Epithelial cell of esophagus (primary cell): Measurements from ENCODE around the gene SPATA6.
"Not testable (repeated sequence)": the region's sequence is repeated elsewhere in the genome, so short reads cannot be mapped to it uniquely, and the experiment has no call there.

Source experiments
- DNase-seq: peaks from one replicate; pipeline ENCODE4 v3.0.0; 2010; ENCODE audit warnings: low read depth
- H3K4me3 ChIP-seq: 2 replicates; pipeline ENCODE4 v1.5.1; 2011; ENCODE audit warnings: mild to moderate bottlenecking, low read length, control low read depth
- TF ChIP-seq, protein P1 (sequence below): IDR thresholded peaks from 2 replicates; pipeline ENCODE4 v1.5.1; 2011; ENCODE audit warnings: low read depth, mild to moderate bottlenecking, low read length, control low read depth, inconsistent platforms; ENCODE audit not compliant: insufficient read depth; ENCODE audit errors: missing control alignments

Gene SPATA6

DNA sequence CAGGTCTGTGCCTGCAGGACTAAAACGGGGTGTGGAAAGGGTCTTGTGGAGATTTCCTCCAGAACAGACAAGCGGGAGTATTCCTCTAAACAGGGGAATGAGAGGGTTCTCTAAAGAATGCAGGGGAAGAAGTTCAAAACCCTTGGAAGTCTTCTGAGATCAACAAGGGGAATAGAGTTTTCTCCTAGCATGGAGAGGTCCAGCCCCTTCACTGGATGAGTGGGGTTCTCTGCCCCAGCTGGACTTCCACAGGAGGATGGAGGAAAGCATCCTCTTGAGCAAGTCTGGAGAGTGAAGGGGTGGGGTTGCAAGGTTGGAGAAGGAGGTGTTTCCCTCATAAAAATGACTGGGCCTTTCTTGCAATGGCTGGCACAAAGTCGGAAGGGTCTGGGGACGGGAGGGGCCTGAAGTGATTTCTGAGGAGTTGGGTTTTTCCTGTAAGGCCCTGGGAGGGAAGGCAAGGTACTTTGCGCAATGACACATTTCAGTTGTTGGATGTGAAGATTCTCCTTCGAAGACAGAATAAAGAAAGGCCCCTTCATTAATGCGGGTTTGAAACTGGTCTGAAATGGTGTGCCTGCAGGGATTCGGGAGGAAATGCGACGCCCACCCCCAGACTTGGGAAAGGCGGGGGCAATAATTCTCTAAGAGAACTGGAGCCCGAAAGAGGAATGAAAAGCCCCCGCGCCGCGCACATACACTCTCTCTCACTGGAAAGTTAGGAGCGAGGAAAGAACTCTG, 884 bp downstream of the SPATA6 start:
- peak overlapping the region; percentile 50 for H3K4me3 ChIP-seq
- DNase-seq, result no peak
- TF ChIP-seq, protein P1, sequence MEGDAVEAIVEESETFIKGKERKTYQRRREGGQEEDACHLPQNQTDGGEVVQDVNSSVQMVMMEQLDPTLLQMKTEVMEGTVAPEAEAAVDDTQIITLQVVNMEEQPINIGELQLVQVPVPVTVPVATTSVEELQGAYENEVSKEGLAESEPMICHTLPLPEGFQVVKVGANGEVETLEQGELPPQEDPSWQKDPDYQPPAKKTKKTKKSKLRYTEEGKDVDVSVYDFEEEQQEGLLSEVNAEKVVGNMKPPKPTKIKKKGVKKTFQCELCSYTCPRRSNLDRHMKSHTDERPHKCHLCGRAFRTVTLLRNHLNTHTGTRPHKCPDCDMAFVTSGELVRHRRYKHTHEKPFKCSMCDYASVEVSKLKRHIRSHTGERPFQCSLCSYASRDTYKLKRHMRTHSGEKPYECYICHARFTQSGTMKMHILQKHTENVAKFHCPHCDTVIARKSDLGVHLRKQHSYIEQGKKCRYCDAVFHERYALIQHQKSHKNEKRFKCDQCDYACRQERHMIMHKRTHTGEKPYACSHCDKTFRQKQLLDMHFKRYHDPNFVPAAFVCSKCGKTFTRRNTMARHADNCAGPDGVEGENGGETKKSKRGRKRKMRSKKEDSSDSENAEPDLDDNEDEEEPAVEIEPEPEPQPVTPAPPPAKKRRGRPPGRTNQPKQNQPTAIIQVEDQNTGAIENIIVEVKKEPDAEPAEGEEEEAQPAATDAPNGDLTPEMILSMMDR, result no peak

DNA sequence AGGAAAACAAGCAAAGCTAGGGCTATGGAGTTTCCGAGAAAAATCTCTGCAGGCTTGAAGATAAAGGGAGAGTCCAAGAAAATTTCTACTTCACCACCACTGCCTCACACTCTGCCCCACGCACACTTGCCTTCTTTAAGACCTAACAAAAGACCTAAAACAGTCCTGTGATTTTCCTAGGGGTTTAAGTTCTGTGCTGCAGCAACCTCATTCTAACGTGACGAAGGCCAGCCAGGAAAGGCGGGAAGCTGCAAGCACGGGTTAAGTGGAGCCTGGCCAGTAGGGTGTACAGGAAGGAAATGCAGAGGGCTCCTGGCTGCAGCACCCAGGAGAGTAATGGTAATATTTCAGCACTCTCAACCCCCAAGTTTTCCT, 1.5 kb downstream of the SPATA6 start:
- DNase-seq, result peak; percentile 11
- H3K4me3 ChIP-seq, result no peak overlapping the region
- TF ChIP-seq, protein P1, result no peak

DNA sequence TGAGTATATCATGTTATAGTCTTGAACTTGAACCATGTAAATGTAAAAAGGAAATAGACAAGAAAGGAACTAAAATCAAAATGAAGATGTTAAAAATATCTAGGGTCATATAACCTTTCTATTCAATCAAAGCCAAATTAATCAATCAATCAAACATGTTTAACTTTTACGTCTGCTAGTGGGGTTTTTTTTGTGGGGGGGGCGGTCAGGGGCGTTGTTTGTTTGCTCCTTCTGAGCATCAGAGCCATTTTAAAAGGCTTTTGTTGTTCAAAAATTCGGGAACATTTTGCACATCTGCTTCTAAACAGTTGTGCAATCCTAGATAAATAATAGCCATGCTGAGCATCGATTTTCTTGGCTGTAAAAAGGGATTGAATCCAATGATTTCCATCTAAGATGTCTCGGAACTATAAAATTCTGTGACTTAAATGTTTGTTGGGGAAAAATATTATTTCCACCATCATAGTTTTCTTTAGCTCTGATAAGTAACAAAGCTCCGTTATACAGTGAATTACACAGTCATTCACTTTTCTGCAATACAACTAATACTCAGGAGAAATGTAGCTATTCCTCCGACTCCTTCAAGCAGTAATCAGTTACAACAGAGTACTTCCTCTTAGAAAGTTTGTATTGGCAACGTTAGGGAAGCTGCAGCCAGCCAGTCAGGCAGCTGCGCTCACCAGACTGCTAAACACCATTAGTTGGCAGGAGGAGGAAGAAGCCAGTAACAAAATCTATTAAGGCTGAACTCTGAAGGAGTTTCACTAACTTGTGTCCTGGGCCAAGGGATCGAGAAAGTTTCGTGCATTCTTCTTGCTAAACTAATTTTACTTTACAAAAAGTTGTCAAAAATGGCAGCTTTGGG, 2.2 kb downstream of the SPATA6 start:
- DNase-seq, result peak; percentile 45
- no peak overlapping the region for H3K4me3 ChIP-seq
- TF ChIP-seq, protein P1, result no peak

DNA sequence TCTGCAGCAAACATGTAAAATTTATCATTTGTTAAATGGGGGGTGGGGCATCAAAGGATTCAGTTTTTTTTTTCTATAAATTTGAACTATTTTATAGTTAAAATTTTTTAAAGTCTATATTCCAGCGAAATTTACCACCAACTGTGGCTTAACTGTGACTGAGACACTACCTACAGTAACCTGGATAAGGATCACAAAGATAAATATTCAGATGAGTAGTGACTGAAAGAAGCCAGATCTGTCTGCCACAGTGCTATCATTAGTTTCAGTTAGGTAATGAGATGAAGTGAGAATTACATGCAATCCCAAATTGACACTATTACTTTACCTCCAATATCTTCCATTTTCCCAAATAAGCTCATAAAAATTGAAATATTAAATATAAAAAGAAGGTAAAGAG, 5.4 kb downstream of the SPATA6 start:
- DNase-seq, result no peak
- TF ChIP-seq, protein P1, result no peak
- no peak overlapping the region for H3K4me3 ChIP-seq

DNA sequence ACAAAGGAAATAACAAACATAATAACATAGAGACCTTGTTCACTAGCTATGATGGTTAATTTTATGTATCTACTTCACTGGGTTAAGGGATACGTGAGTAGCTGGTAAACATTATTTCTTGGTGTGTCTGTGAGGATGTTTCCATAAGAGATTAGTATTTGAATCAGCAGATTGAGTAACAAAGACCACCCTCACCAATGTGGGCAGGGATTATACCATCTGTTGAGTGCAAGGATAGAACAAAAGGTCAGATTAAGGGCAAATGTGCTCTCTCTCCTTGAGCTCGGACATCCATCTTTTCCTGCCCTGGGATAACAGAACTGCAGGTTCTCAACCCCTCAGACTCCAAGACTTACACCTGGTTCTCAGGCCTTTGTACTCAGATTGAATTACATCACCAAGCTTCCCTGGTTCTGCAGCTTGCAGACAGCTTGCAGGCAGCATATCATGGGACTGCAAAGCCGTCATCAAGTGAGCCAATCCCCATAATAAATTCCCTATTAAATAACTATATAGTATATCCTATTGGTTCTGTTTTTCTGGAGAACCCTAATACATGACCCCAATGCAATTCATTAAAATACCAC, 9.2 kb downstream of the SPATA6 start:
- DNase-seq, result no peak
- TF ChIP-seq, protein P1, result no peak
- H3K4me3 ChIP-seq, result no peak overlapping the region

DNA sequence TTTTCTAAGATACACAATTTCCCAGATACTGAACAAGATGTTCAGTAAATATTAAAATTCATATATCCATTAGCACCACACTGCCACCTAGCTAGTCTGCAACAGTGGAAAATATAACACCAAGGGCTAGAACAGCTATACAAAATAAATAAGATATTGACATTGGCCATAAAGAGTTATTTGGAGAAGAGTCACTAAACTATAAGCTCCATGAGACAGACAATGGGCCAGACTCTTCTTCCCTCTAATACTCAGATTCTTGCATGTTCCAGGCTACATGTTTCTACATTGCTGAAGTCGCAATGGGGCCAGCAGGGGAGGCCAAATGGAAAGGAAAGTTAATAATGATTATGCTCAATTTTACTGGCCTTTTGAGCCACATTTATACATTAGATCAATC, 21.5 kb downstream of the SPATA6 start:
- DNase-seq, result no peak
- no peak overlapping the region for H3K4me3 ChIP-seq
- TF ChIP-seq, protein P1, result peak; percentile 35

DNA sequence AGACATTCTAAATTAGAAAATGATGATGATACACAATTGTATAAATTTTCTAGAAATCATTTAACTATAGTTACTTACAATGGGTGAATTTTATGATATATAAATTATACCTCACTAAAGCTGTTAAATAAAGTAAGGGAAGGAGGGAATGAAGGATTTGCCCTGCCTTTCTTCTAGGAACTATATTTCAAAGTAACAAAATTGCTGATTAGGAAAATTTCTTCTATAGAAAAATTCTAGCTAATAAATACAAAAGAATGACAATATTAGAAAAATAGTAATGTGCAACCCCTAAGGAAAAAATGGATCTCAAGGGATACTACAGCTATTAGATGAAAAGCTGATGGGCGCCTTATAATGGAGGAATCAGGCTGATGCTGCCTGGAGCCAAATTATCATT, 23.1 kb downstream of the SPATA6 start:
- DNase-seq, result no peak
- TF ChIP-seq, protein P1, result no peak
- no peak overlapping the region for H3K4me3 ChIP-seq

DNA sequence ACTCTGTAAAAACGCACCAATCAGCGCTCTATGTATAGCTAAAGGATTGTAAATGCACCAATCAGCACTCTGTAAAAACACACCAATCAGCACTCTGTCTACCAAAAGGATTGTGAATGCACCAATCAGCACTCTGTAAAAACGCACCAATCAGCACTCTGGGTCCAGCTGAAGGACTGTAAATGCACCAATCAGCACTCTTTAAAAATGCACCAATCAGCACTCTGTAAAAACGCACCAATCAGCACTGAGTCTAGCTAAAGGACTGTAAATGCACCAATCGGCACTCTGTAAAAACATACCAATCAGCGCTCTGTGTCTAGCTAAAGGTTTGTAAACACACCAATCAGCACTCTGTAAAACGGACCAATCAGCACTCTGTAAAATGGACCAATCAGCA, 27.8 kb downstream of the SPATA6 start:
- H3K4me3 ChIP-seq, DNase-seq: not testable (repeated sequence)
